ENCODE data around the gene CCDC149.

- TF ChIP-seq CTCF (IDR thresholded peaks at IDR 0.05 in 2 of 3, conservative IDR thresholded peaks at IDR 0.05 in 1 of 3; ENCODE audit: insufficient read depth in 2 of 3, low read depth in 1 of 3, low read length in 3 of 3) (no peak), CREB1 (IDR thresholded peaks at IDR 0.05) (no peak), CREB1 (CRISPR knock-in tag; IDR thresholded peaks at IDR 0.05) (no peak), RFX5 (IDR thresholded peaks at IDR 0.05; ENCODE audit: low read depth, low read length) (no peak), AFF4 (CRISPR knock-in tag; IDR thresholded peaks at IDR 0.05) (no peak), SNRNP70 (optimal IDR thresholded peaks at IDR 0.05; ENCODE audit: low read depth, low read length) (no peak), BRCA1 (IDR thresholded peaks at IDR 0.05) (no peak), BRCA1 (CRISPR knock-in tag; IDR thresholded peaks at IDR 0.05) (no peak), SIN3A (IDR thresholded peaks at IDR 0.05; ENCODE audit: borderline replicate concordance in 2 of 2, control insufficient read depth in 1 of 2, low read depth in 2 of 2, low read length in 2 of 2) (no peak)
Measured at GRCh38 chr4:24915121-24915922, 2.5 kb upstream of the CCDC149 start.
